SK-N-SH (cell line): ENCODE data around the gene VRK2. TPM values are rescaled to one million over a fixed set of nuclear protein-coding genes. Genes with fewer than 3 reads are reported as not detected.

ENCODE experiments used
- CTCF ChIA-PET: fragments of 300-600, 350-600 bp; formaldehyde crosslinking; extraction: SDS; loops from one replicate; lab custom pipeline; 2021; lab: Yijun Ruan, JAX
- POLR2A ChIA-PET: fragments of 350-600 bp; sonication (Branson Sonifier 250); formaldehyde crosslinking; extraction: SDS; loops from one replicate; lab custom pipeline; 2020; ENCODE audit warnings: antibody characterized with exemption, inconsistent platforms; lab: Yijun Ruan, JAX
- DNase-seq: peaks from one replicate; pipeline ENCODE4 v3.0.0; 2012
- H2AFZ ChIP-seq: fragments of 200-600 bp; sonication (generic); 2 replicates; pipeline ENCODE4 v1.8.1; 2016; ENCODE audit warnings: antibody characterized with exemption, mild to moderate bottlenecking, low read depth
- H3F3A ChIP-seq: fragments of 200-600 bp; sonication (generic); replicated peaks from 2 replicates; pipeline ENCODE3; 2016; ENCODE audit warnings: antibody characterized with exemption, mild to moderate bottlenecking; ENCODE audit not compliant: insufficient read depth
- H3K27ac ChIP-seq, 2 experiments: fragments of 200-500 bp in 1 of 2; fragments of 200-600 bp in 1 of 2; sonication (Bioruptor generic) in 1 of 2; sonication (generic), shearing (Covaris generic) in 1 of 2; 2 replicates each; pipeline versions ENCODE4 v1.5.1 to v1.6.1; 2014 to 2016; ENCODE audit warnings: low read depth in 2 of 2, inconsistent platforms in 1 of 2, low read length in 1 of 2, mild to moderate bottlenecking in 1 of 2, mixed read lengths in 1 of 2
- H3K27me3 ChIP-seq: fragments of 200-600 bp; sonication (generic), shearing (Covaris generic); 2 replicates; pipeline ENCODE4 v1.6.1; 2016; ENCODE audit warnings: mixed run types; ENCODE audit not compliant: insufficient read depth
- H3K36me3 ChIP-seq, 2 experiments: fragments of 200-500 bp in 1 of 2; fragments of 200-600 bp in 1 of 2; sonication (Bioruptor generic) in 1 of 2; sonication (generic) in 1 of 2; replicated peaks in 1 of 2; 2 replicates each; pipeline versions ENCODE3 to v1.5.1; 2014 to 2016; ENCODE audit warnings: low read length in 1 of 2, mild to moderate bottlenecking in 1 of 2; ENCODE audit not compliant: insufficient read depth in 2 of 2, control insufficient read depth in 1 of 2
- H3K4me1 ChIP-seq, 2 experiments: fragments of 200-500 bp in 1 of 2; fragments of 200-600 bp in 1 of 2; sonication (Bioruptor generic) in 1 of 2; sonication (generic), shearing (Covaris generic) in 1 of 2; 2 replicates each; pipeline versions ENCODE4 v1.5.1 to v1.6.1; 2014 to 2016; ENCODE audit warnings: low read depth in 1 of 2, low read length in 1 of 2, mixed run types in 1 of 2; ENCODE audit not compliant: insufficient read depth in 2 of 2, control insufficient read depth in 1 of 2
- H3K4me2 ChIP-seq: fragments of 200-600 bp; sonication (generic), shearing (Covaris generic); 2 replicates; pipeline ENCODE4 v1.6.1; 2017; ENCODE audit warnings: mixed run types
- H3K4me3 ChIP-seq, 2 experiments: fragments of 200-500 bp in 1 of 2; fragments of 200-600 bp in 1 of 2; sonication (Bioruptor generic) in 1 of 2; sonication (generic), shearing (Covaris generic) in 1 of 2; 2 replicates each; pipeline versions ENCODE4 v1.5.1 to v1.8.1; 2014 to 2016; ENCODE audit warnings: low read depth in 2 of 2, inconsistent platforms in 1 of 2, low read length in 1 of 2, mild to moderate bottlenecking in 1 of 2, mixed read lengths in 1 of 2, moderate library complexity in 1 of 2
- H3K79me2 ChIP-seq: fragments of 200-600 bp; sonication (generic); 2 replicates; pipeline ENCODE4 v1.8.1; 2017; ENCODE audit warnings: mild to moderate bottlenecking; ENCODE audit not compliant: insufficient read depth
- H3K9ac ChIP-seq: fragments of 200-600 bp; sonication (generic); 2 replicates; pipeline ENCODE4 v1.6.1; 2017; ENCODE audit warnings: mixed run types
- H3K9me2 ChIP-seq: fragments of 200-600 bp; sonication (generic); 2 replicates; pipeline ENCODE4 v1.6.1; 2017; ENCODE audit warnings: mixed run types
- H3K9me3 ChIP-seq: fragments of 200-600 bp; sonication (generic); 2 replicates; pipeline ENCODE4 v1.6.1; 2017; ENCODE audit warnings: mixed run types, mild to moderate bottlenecking, moderate library complexity
- H4K20me1 ChIP-seq: fragments of 200-600 bp; sonication (generic); 2 replicates; pipeline ENCODE4 v1.6.1; 2017; ENCODE audit warnings: mild to moderate bottlenecking, mixed run types; ENCODE audit not compliant: insufficient read depth
- ELF1 ChIP-seq: IDR thresholded peaks from 2 replicates; pipeline ENCODE4 v1.4.0; 2012
- EZH2phosphoT487 ChIP-seq: fragments of 200-600 bp; sonication (generic); IDR thresholded peaks from 2 replicates; pipeline ENCODE4 v1.6.1; 2017; ENCODE audit warnings: low read depth, mixed run types, mild to moderate bottlenecking, antibody characterized with exemption, moderate library complexity, borderline replicate concordance
- JUND ChIP-seq: IDR thresholded peaks from 2 replicates; pipeline ENCODE4 v1.4.0; 2012
- MXI1 ChIP-seq: IDR thresholded peaks from 2 replicates; pipeline ENCODE4 v1.6.1; 2012; ENCODE audit warnings: mild to moderate bottlenecking, low read depth, low read length, improper control_type of control experiment
- NFIC ChIP-seq: IDR thresholded peaks from 2 replicates; pipeline ENCODE4 v1.4.0; 2012; ENCODE audit warnings: borderline replicate concordance
- NRF1 ChIP-seq: IDR thresholded peaks from 2 replicates; pipeline ENCODE4 v1.6.1; 2012; ENCODE audit warnings: low read depth, mild to moderate bottlenecking, low read length
- PBX3 ChIP-seq: IDR thresholded peaks from 2 replicates; pipeline ENCODE4; 2012
- POLR2AphosphoS5 ChIP-seq: IDR thresholded peaks from 2 replicates; pipeline ENCODE4 v1.6.1; 2012; ENCODE audit warnings: low read depth, low read length
- RAD21 ChIP-seq: IDR thresholded peaks from 2 replicates; pipeline ENCODE4 v1.6.1; 2012; ENCODE audit warnings: mild to moderate bottlenecking, low read length
- RCOR1 ChIP-seq: fragments of 150-350 bp; IDR thresholded peaks from 2 replicates; pipeline ENCODE4 v1.6.1; 2017; ENCODE audit warnings: antibody characterized with exemption, low read length
- RXRA ChIP-seq: IDR thresholded peaks from 2 replicates; pipeline ENCODE4 v1.4.0; 2012; ENCODE audit warnings: low read depth, mild to moderate bottlenecking, borderline replicate concordance
- SIN3A ChIP-seq: IDR thresholded peaks from 2 replicates; pipeline ENCODE4 v1.6.1; 2012; ENCODE audit warnings: low read depth, mild to moderate bottlenecking, low read length, moderate library complexity, borderline replicate concordance
- TAF1 ChIP-seq: IDR thresholded peaks from 2 replicates; pipeline ENCODE4 v1.6.1; 2012; ENCODE audit warnings: low read depth, mild to moderate bottlenecking, low read length, moderate library complexity, borderline replicate concordance
- TCF12 ChIP-seq: IDR thresholded peaks from 2 replicates; pipeline ENCODE4 v1.4.0; 2012
- YY1 ChIP-seq: IDR thresholded peaks from 2 replicates; pipeline ENCODE4 v1.4.0; 2012; ENCODE audit warnings: low read depth, mild to moderate bottlenecking
- WGBS: methylation state at CpG from one replicate; pipeline ENCODE4 v1.1.6; 2017; ENCODE audit warnings: low lambda C conversion rate; 5-methylcytosine and 5-hydroxymethylcytosine counted together
- polyA plus RNA-seq, 3 experiments: library from polyadenylated mRNA; depleted of rRNA; stranded (reverse); fragments of >200 nt; gene quantifications; 2 replicates each; pipeline ENCODE4 v1.2.3, GENCODE V29; 2012
- TF ChIP-seq, protein P1 (sequence below): IDR thresholded peaks from 2 replicates; pipeline ENCODE4 v1.6.1; 2012; ENCODE audit warnings: mild to moderate bottlenecking, low read depth, low read length, moderate library complexity
- TF ChIP-seq, protein P2 (sequence below): IDR thresholded peaks from 2 replicates; pipeline ENCODE4 v1.4.0; 2012; ENCODE audit warnings: low read depth, borderline replicate concordance
- TF ChIP-seq, protein P3 (sequence below): IDR thresholded peaks from 2 replicates; pipeline ENCODE4 v1.4.0; 2012; ENCODE audit warnings: low read depth, borderline replicate concordance

The VRK2 gene
- polyA plus RNA-seq, 1 of the 3 experiments (the other 2 are of a cell fraction), result not detected

DNA sequence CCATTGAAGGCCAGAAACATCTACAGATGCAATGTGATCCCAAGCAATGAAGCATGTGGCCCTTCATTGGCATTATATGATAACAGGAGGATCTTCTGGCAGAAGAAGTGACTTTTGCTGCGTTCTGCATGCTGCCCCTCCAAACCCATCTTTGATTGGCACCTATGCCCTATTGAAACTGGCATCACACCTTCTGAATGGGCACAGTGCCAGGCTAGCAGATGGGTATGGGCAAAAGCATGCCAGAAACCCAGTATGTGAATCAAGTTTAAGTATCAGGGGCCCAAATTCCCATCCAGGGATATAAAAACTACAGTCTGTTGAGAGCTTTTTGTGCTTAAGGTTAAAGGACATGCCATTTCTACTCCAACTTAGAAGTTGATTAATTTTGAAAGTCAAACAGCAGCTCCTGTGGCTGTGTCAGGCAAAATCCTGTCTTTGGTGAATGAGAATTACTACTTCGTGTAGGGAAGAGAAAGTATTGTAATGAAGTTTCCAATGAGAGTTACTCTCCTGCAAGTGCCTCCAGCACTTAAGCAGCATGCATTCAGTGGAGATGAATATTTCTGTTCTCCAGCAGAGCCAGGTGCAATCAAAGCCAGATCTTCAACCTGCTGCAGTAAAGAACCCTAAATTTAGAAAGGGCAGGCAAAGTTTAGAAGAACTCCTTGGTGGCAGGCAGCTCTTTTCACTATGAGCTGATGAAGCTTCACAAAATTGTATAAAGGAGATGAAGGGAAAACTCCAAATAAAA lies 8.6 kb downstream of the VRK2 start:
- Histone ChIP-seq H3K4me2 (no peak overlapping the region), H3K4me1 (no peaks in the 10 kb centered on the region; a peak in 2 of 4 replicates), H3K9me2 (0 out of 2 replicates have a peak, but pooled peaks cover under 1% of the 10 kb centered on the region), H4K20me1 (no peaks in the 10 kb centered on the region), H3K9ac (no peak overlapping the region), H3K9me3 (no peaks in the 10 kb centered on the region), H3K4me3 (no peak overlapping the region), H3K36me3 (no peaks in the 10 kb centered on the region), H3K27ac (no peak overlapping the region), H3K27me3 (no peaks in the 10 kb centered on the region), H3K79me2 (no peaks in the 10 kb centered on the region), H3F3A (no peaks in the 10 kb centered on the region), H2AFZ (no peak overlapping the region)
- 75% methylated on average over 2 of the region's 2 CpGs for WGBS
- ChIA-PET CTCF (interaction anchor here (1.4 kb wide), 1 partner anchor 8 kb away, joined by 3 read pairs; no protein-coding TSS in a partner anchor), POLR2A (no interaction called here)
- TF ChIP-seq, protein P1, sequence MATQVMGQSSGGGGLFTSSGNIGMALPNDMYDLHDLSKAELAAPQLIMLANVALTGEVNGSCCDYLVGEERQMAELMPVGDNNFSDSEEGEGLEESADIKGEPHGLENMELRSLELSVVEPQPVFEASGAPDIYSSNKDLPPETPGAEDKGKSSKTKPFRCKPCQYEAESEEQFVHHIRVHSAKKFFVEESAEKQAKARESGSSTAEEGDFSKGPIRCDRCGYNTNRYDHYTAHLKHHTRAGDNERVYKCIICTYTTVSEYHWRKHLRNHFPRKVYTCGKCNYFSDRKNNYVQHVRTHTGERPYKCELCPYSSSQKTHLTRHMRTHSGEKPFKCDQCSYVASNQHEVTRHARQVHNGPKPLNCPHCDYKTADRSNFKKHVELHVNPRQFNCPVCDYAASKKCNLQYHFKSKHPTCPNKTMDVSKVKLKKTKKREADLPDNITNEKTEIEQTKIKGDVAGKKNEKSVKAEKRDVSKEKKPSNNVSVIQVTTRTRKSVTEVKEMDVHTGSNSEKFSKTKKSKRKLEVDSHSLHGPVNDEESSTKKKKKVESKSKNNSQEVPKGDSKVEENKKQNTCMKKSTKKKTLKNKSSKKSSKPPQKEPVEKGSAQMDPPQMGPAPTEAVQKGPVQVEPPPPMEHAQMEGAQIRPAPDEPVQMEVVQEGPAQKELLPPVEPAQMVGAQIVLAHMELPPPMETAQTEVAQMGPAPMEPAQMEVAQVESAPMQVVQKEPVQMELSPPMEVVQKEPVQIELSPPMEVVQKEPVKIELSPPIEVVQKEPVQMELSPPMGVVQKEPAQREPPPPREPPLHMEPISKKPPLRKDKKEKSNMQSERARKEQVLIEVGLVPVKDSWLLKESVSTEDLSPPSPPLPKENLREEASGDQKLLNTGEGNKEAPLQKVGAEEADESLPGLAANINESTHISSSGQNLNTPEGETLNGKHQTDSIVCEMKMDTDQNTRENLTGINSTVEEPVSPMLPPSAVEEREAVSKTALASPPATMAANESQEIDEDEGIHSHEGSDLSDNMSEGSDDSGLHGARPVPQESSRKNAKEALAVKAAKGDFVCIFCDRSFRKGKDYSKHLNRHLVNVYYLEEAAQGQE, result no peak
- no peak for TF ChIP-seq EZH2phosphoT487
- no peak for TF ChIP-seq TAF1
- no peak for DNase-seq

DNA sequence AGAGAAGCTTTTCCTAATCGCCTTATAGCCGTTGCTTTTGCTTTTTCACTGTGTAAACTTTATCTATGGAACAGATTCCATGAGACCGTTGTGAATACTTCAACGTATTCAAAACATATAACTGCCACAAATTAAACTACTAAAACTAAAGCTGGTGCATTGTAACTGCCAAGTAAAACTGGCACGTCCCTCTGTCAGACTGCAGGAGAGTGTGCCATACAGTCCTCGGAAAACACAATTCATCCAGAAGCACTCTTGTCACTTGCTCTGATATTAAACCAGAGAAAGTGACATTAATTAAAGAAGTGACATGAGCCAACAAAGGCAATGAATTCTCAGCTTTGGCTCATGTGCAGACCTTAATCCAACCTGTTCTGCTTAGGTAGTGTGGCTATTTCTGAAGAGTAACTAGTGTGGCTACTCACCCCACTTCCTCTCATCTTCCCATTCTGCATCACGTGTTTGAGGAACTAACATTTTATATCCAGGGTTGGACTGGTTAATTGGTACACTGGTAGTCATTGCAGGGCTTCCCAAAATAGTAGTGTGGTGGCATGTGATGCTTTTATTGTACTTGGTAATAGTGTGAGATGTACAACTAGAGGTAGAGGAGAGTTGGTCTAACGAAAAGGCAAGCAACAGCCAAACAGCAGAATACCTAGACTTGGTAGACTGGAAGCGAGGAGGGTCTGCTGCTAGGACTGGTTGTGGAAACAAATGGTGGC lies 9.7 kb downstream of the VRK2 start:
- Histone ChIP-seq H3F3A (no peaks in the 10 kb centered on the region), H3K4me2 (no peak overlapping the region), H3K27me3 (no peaks in the 10 kb centered on the region), H4K20me1 (no peaks in the 10 kb centered on the region), H3K4me1 (no peaks in the 10 kb centered on the region; a peak in 2 of 4 replicates), H3K9me3 (no peaks in the 10 kb centered on the region), H3K27ac (no peak overlapping the region), H3K79me2 (no peaks in the 10 kb centered on the region), H3K9me2 (0 out of 2 replicates have a peak, but pooled peaks cover 5% of the 10 kb centered on the region), H3K4me3 (no peak overlapping the region), H3K36me3 (no peaks in the 10 kb centered on the region), H3K9ac (no peak overlapping the region), H2AFZ (no peak overlapping the region)
- ChIA-PET POLR2A (no interaction called here), CTCF (no interaction called here)
- 88% methylated on average over 9 of the region's 9 CpGs for WGBS
- no peak for DNase-seq
- TF ChIP-seq SIN3A (no peak), ELF1 (no peak), PBX3 (no peak), NRF1 (no peak), RAD21 (no peak), TAF1 (no peak), RXRA (no peak), MXI1 (no peak), YY1 (no peak), POLR2AphosphoS5 (no peak), TCF12 (no peak), NFIC (no peak), RCOR1 (no peak), JUND (no peak)
- TF ChIP-seq, protein P2, sequence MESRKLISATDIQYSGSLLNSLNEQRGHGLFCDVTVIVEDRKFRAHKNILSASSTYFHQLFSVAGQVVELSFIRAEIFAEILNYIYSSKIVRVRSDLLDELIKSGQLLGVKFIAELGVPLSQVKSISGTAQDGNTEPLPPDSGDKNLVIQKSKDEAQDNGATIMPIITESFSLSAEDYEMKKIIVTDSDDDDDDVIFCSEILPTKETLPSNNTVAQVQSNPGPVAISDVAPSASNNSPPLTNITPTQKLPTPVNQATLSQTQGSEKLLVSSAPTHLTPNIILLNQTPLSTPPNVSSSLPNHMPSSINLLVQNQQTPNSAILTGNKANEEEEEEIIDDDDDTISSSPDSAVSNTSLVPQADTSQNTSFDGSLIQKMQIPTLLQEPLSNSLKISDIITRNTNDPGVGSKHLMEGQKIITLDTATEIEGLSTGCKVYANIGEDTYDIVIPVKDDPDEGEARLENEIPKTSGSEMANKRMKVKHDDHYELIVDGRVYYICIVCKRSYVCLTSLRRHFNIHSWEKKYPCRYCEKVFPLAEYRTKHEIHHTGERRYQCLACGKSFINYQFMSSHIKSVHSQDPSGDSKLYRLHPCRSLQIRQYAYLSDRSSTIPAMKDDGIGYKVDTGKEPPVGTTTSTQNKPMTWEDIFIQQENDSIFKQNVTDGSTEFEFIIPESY, result no peak
- TF ChIP-seq, protein P3, sequence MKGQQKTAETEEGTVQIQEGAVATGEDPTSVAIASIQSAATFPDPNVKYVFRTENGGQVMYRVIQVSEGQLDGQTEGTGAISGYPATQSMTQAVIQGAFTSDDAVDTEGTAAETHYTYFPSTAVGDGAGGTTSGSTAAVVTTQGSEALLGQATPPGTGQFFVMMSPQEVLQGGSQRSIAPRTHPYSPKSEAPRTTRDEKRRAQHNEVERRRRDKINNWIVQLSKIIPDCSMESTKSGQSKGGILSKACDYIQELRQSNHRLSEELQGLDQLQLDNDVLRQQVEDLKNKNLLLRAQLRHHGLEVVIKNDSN, result no peak
